HG02759 (cell line): ENCODE measurements around the gene CCDC85A.

Source experiments
- ATAC-seq: cut with Tn5 transposase; IDR thresholded peaks from one replicate; pipeline ENCODE4 v1.9.1; 2021; ENCODE audit warnings: mild to moderate bottlenecking, moderate library complexity; ENCODE audit not compliant: unreplicated experiment

Gene CCDC85A

DNA sequence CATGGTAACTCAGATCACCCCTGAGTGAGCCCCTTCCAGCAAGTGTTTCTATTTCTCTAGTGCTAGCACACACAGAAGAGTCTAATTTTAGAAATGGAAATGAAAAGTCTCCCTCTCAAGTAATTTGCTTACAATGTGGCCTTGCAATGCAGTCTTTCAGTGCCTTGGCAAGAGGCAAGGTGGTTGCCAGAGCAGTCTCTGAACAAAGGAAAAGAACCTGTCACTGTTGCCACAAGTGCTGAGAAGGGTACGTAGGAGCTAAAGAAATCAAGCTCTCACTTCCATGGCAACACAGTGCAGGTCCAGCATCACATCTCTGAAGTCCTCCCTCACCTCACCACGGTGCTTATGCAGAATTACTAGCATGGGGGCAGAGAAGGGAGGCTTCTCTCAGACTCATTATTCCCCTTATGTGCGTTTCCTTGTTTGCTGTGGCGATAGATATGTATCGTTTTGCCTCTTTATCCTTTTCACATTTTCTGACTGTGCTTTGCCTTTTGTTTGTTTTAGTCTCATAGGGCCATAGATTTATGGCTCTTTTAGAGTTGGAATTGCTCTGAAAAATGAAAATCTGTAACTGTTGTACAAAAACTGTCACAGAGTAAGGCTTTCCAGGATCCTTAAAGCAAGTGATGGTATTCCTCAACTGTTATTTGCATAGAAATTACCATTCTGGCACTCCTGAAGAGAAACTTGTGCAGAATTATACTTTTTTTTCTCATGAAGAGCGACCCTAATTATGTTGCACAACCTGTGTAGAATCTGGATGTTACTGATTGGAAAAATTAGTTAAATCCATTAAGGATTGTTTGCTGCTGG lies 164.8 kb downstream of the CCDC85A start:
- ATAC-seq, result no peak

DNA sequence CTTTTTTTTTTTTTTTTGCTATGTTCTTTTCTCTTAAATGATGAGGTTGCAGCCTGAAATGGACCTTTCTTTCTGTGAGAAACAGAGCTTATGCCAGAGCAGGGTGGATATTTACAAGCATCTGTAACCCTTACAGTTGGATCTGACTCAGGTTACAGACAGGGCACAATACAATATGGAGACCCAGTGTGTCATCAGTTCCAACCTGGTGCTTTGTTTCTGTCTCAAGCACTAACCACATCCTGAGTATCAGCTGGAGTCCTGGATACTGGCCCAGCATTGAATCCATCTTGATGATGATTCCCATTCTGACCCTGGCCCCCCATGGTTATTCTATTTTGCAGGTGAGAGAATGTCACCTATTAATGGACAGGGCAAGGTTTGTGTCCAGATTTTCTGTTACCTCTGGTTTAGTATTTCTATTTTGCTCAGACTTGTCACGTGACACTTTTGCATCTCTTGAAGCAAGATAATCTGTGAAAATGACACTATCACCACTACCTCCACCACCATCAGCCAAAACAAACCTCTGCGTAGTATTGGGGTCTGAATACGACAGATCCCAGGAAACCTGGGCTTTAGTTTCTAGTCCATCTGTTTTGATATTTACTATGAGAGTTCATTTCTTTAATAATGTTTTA lies 174.0 kb downstream of the CCDC85A start:
- no peak for ATAC-seq

DNA sequence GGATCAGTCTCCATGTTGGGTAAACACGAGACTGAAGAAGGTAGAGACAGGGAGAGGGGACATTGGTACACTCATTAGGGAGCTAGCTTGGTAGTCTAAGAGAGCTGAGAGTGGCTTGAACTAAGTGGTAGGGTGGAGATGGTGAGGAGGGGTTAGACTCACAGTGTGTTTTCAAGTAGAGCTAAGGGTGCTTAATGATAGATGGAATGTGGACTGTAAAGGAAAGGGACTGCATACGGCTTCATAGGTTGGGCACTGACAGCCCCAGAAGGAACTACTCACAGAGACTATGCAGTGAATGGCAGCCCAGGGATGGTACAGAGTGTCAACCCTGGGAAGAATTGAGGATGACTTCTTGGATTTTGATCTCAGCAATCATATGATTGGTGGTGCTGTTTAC lies 178.1 kb downstream of the CCDC85A start:
- no peak for ATAC-seq

DNA sequence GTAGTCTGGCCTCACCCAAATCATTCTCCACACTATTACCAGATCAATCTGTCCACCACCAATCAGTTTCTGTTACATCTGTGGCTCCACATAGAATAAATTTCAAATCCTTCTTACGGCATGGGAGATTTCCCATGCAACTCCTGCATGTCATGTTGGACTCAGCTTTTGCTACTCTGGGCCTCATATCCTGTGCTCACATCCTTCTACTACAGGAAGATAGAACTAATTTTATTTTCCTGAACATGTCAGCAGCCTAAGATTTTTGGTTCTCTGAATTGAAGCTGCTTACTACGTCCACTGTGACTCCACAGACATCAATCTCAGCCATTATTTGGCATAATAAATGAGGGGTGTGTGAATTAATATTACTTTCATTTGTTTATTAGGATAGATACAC lies 181.1 kb downstream of the CCDC85A start:
- no peak for ATAC-seq

DNA sequence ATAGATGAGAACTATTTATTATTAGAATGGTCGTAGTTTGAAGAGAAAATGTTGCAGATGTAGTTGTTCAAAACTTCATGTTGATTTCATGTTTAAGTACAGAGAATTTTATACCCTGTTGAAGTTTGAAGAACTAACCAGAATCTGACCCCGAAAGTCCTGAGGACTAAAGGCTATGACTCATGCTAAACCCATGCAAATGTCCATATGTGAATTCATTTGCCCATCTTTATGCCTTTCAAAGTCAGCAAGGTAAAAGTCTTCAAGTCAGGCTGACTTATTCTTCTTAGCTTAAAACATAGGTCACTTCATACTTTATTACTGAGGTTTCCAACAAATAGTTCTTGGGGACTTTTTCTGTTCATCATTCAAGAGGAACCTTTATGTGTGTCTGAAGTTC lies 185.5 kb downstream of the CCDC85A start:
- ATAC-seq, result no peak

DNA sequence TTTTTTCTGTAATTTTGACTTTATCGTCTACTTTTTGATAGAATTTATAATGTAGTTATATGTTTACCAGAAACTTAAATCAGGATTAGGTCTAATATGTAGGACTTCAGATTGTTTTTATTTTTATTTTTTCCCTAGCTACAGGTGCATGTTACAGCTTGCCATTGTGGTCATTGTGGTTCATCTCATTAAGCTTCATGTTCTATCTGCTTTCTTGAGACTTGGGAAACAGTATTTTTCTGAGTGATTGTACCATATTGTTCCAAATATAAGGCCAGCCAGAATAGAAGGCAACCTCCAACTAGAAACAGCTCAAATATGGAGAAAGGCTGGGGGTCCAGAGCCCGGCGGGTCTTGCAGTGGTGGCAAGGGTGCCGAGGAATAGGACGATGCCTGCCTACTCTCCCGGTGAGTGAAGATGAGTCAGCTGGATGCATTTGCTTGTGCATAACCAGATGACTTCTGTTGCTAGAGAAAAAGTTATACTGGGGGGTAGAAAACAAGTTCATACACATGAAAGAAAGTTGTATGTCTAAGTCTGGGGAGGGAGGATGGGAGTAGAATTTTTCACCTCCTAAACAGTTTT lies 188.4 kb downstream of the CCDC85A start:
- no peak for ATAC-seq

DNA sequence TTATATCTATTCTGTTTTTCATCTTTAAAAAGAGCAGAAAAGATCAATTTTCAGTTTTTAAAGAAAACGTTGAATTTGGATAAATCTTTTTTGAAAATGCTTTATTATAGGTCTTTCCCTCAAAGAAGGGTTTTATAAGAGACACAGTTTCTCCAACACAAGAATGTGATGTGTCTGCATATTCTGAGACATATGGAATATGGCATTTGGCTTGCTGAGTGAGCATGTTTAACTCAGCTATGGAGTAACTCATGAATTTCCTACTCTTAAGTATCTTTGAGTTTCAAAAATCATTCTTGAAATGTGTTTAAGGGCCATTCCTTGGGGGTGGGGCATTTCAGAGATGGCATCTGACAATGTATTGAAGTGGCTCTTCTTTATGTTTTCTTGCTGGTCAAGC lies 191.5 kb downstream of the CCDC85A start:
- ATAC-seq, result no peak

DNA sequence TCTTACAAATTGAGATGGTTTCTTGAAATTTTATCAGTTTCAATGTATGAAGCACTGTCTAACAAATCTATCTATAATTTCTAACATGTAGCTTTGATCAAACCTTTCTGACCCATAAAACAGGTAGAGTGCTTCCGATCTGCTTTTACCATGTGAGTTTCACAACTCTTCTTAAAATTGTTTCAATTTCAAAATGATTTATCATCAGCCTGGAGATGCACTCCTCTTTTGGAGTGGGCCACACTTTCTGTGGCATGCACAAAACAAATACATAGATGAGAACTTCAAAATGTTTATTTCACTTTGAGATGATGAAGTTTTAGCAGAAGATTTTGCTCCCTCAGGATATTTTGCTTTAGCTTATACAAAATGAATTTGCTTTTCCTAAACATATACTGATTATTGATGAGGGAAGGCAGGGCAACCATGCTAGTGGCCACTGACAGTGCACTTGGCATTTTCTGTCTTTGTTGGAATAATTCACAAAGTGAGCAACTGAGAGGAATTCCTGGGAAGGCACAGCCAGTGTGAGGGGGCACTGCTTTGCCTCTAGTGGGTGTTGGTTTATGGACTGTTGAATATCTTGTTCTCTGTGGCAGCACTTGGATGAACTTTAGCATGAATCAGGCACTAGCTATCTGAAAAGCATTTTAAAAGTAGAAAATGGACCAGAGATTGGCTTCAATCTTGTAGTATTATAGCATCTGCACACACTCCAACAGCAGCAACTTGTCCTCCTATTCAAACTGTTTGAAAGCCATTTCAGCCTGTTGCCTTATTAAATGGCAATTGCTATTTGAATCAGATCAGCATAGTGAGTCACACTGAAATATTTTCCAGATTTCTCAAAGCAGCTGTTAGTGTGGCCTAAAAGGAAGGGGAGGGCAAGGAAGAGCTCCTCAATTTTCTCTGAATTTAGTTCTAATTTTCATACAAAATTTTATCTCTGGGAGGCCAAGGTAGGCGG lies 193.2 kb downstream of the CCDC85A start:
- no peak for ATAC-seq

DNA sequence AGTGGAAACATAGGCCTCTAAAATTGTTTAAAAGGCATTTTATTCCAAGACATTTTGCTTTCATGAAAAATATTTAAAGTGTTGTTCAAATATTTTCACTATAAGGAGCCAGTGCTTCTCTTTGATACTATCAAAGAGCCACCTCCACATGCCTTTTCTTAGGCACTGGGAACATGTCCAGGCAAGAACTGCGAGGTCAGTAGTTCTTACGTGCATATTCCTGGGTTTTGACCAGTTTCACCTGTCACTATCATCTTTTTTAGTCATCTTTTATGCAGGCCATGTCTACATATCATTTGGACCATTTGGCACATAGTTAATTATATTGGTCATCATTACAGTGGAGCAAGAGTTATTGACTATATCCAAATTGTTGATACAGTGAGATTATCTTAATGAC lies 195.3 kb downstream of the CCDC85A start:
- no peak for ATAC-seq

DNA sequence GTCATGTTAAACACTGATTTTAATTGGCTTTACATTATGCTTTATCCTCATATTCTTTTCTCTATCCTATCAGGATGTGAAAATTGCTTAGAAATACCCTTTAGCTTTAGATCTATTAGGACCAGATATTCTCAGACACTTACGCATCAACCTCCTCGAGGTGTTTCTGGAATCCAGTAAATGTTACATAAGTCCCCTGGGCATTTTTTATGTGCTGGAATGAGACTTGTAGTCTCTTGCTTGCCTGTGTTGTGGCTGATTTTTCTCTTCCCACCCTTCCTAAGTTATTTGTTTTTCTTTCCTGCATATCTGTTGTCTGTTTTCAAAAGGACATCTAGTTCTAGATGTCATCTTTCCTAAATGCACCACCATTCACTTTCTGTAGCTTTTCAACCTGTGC lies 197.1 kb downstream of the CCDC85A start:
- no peak for ATAC-seq

DNA sequence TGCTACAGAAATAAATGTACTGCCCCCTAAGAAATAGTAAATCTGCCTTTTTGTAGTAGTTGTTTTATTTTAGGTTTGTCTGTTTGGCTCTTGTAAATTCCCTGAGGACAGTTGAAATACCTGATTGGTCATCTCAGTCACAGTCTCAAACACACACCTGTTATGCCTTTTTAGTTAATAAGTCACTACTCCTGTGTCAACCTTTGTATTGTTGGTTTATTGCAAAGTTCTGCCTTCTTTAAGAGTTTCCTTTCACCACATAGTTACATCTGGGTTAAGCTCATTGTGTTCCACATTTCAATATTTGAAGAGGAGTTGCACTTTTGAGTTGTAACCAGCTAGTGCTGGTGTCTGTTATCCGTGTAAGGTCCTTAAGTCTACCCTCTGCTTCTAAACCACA lies 198.7 kb downstream of the CCDC85A start:
- no peak for ATAC-seq

DNA sequence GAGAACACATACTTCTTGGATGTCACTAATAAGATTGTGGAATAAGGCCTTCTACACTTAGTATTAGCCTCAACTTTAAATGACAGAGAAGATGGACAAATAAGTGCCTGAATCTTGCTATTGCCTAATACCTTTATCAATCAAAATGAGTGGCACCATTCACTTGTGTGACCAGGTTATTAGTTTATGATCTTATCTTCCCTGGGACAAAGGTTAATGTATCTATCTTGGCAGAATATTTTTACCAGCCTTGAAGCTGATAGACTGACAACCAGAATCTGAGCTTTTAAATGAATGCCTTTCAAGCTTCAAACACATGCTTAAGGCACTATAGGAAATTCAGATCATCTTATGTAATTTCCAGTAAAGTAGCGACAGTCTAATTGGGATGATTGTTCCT lies 202.9 kb downstream of the CCDC85A start:
- ATAC-seq, result no peak

DNA sequence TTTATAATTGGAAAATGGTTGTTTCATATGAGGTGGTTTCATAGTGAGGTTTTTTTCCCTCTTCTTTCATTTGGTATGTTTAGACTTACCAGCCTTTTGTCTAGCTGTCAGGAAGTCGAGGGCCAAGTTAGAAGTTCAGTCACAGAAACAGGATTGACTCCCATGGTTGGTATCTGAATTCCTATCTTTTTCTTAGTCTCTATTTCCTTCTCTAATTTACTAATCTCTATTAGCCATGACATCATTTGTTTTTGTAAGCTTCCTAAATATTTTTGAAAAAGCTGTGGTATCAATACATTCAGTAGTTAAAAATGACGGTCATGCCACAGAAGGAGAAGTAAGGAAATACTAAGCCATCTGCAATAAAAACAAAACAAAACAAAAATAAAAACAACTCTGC lies 206.9 kb downstream of the CCDC85A start:
- no peak for ATAC-seq

DNA sequence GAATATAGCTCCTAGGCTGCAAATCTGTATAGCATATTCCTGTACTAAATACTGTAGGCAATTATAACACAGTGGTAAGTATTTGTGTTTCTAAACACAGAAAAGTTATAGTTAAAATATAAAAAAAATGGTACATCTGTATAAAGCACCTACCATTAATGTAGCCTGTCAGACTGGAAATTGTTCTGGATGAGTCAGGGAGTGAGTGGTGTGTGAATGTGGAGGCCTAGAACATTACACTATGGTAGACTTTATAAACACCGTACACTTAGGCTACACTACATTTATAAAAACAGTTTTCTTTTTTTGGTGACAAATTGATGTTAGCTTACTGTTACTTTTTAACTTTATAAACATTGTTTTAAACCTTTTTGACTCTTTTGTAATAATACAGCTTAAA lies 226.3 kb downstream of the CCDC85A start:
- ATAC-seq, result no peak

DNA sequence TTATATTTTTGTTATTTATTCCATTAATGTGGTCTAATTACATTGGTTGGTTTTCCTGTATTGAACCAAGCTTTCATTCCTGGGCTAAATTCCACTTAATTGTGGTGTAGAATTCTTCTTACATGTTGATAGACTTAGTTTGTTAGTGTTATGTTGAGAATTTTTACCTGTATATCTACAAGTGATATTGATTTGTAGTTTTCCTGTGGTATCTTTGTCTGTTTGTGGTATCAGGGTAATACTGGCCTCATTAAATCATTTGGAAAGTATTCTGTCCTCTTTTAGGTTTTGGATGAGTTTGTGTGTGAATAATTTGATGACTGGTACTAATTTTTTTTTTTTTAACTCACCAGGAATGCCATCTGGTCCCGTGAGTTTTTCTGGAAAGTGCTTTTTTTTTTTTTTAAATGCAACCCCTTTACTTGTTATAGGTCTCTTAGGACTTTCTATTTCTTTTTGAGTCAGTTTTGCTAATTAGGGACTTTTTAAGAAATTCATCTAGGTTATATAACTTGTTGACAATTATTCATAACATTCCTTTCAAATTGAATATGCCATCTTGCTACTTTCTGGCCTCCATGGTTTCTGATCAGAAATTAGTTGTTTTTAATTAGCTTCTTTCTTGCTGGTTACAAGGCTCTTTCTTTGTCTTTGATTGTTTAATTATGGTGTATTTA lies 232.8 kb downstream of the CCDC85A start:
- peak; percentile 57 for ATAC-seq
